GM21786 (cell line): Measurements from ENCODE around the gene UCN.
"Not testable (repeated sequence)": the region's sequence is repeated elsewhere in the genome, so short reads cannot be mapped to it uniquely, and the experiment has no call there.

Source experiments
- ATAC-seq: cut with Tn5 transposase; IDR thresholded peaks from one replicate; pipeline ENCODE4 v1.9.1; 2021; ENCODE audit not compliant: unreplicated experiment

UCN gene, protein sequence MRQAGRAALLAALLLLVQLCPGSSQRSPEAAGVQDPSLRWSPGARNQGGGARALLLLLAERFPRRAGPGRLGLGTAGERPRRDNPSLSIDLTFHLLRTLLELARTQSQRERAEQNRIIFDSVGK

GRCh38 chr2:27308359-27308881, at the start of gene UCN:
TSS of gene UCN (minus strand) at chr2:27308445. CDS start at chr2:27307895, 550 bp downstream.
- no peak for ATAC-seq

GRCh38 chr2:27356382-27357181, 48.3 kb upstream of the UCN start, which contains the start of gene GTF3C2:
TSS of gene GTF3C2 (minus strand) at chr2:27356764. CDS start at chr2:27343554, 13,210 bp downstream.
- ATAC-seq, result peak; percentile 89

DNA sequence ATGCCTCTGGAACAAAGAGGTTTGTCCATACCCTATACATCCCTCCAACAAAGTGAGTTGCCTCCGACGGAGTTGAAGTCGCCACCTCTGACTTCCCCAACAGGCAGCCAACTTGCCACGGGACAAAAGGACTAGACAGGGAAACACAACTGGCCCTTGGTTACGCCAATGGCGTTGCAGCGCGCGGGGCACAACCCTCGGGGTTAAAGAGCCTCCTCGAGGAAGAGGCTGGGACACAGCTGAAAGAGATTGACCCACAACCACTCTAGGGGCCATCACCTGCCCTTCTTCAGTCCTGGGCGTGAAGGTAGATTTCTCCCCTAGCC, 47.8 kb upstream of the UCN start:
- peak; percentile 11 for ATAC-seq

DNA sequence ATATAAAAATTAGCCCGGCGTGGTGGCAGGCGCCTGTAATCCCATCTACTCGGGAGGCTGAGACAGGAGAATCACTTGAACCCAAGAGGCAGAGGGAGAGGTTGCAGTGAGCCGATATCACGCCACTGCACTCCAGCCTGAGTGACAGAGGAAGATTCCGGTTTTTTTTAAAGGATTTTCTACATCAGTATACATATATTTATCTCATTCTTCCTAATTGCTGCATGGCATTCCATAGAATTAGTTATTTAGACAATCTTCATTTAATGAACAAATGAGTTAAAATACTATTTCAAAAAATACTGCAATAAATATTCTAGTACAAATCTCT, 46.3 kb upstream of the UCN start:
- no peak for ATAC-seq

DNA sequence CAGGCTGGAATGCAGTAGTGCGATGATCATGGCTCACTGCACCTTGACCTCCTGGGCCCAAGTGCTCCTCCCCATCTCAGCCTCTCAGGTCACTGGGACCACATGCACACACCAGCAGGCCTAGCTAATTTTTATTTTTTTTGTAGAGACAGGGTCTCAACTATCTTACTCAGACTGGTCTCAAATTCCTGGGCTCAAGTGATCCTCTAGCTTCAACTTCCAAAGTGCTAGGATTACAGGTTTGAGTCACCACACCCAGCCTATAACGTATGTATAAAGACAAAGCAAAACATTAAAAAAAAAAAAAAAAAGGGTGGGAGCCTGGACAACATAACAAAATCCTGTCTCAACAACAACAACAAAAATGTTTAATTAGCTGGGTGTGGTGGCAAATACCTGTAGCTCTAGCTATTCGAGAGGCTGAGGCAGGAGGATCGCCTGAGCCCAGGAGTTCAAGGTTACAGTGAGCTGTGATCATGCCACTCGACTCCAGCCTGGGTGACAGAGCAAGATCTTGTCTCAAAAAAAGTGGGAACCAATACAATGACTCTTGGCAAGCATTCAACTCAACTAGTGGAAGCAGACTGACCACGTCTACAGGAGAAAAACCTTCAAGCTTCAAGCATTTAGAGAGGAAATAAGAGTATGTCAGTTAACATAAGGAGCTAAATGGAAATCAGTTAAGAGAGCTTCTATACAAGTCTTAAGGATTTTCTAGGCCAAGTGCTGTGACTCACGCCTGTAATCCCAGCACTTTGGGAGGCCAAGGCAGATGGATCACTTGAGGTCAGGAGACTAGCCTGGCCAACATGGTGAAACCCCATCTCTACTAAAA, 45.7 kb upstream of the UCN start:
- ATAC-seq, result no peak

- ATAC-seq, result not testable (repeated sequence)
These were observed 45.1 kb upstream of the UCN start for GRCh38 chr2:27353386-27353761.

DNA sequence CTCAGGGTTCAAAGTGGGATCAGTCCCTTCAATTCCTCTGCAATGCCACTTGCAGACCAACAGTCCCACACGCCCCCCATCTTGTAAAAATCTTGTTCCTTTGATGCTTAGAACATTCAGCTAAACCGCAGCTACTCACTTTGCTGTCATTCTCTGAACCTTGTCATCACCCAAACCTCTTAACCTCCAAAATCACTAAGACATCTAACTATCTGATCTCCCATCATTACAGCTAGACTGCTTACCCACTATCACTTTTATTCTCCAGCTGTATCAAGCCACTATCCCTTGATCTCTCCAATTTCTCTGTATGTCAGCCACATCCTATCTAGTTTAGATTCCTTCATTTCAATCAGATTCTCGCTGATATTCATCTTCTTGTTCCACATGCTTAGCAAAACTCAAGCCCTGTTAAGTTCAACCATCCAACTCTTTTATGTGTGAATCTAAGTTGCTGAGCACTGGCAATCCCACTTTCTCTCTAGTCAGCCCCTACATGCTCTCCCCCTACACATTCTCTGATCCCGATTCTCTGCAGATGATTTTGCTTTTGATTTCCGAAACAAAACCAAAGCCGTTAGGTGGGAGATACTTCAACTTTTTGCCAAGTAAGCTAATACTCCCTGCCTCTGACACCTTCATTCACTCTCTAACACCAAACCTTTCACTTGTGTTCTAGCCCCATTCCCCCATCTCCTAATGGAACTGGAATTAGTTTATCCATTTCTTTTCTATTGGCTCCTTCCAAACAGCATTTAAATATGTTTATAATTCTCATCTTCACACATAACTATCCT, 43.8 kb upstream of the UCN start:
- no peak for ATAC-seq

DNA sequence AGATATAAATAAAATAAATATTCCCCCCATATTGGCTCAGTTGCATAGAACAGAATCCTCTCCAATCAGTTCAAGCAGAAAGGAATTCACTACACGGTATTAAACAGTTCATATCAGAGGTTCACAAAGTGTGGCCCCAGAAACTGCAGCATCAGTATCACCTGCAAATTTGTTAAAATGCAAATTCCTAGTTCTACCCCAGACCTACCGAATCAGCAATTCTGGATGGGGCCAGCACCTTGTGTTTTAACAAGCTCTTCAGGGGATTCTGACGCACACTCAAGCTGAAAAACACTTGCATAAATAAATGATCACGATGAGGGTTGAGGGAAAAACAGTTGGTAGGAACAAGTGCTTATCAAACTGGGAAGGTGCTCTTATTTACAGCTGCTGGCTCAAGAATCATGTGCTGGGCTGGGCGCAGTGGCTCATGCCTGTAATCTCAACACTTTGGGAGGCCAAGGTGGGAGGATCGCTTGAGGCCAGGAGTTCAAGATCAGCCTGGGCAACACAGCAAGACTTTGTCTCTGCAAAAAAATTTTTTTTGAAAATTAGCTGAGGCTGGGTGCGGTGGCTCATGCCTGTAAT, 42.0 kb upstream of the UCN start:
- no peak for ATAC-seq

- no peak for ATAC-seq
These were observed 39.4 kb upstream of the UCN start for GRCh38 chr2:27347641-27348040.

DNA sequence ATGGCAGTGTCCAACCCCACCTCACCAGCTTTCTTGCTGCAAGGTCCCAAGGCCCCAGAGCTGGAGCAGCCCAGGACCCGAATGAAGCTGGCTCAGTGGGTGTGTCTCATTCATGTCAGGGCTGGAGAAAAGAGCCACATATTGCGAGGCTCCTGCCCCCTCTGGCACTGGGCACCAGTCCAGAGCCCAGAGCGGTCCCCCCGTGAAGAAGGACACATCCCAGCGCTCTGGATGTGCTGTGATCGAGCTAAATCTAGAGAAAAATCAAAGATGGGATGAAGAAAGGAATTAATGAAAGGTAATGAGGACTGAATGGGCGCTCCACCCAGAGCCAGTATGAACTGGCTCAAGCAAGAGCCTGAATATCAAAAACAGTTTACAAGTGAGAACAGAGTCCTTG, 27.9 kb upstream of the UCN start:
- ATAC-seq, result no peak

DNA sequence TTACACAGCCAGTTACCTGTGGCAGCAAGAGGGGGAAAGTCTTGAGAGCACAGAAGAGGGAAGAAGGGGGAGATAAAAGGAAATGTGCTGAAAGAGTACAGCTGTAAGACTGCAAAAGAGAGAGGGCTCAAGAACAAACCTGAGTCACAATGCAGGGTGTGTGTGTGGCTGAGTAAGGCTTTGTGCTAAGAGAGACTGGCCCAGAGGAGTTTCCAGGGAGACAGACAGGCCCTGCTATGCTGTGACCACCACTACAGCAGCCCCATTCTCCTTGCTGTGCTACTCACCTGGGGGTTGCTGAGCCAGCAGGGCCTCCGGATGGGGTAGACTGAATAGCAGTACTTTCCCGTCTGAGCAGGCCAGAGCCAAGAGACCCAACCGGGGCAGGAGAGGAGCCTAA, 27.1 kb upstream of the UCN start:
- no peak for ATAC-seq

GRCh38 chr2:27324720-27325119, 16.5 kb upstream of the UCN start:
- no peak for ATAC-seq

DNA sequence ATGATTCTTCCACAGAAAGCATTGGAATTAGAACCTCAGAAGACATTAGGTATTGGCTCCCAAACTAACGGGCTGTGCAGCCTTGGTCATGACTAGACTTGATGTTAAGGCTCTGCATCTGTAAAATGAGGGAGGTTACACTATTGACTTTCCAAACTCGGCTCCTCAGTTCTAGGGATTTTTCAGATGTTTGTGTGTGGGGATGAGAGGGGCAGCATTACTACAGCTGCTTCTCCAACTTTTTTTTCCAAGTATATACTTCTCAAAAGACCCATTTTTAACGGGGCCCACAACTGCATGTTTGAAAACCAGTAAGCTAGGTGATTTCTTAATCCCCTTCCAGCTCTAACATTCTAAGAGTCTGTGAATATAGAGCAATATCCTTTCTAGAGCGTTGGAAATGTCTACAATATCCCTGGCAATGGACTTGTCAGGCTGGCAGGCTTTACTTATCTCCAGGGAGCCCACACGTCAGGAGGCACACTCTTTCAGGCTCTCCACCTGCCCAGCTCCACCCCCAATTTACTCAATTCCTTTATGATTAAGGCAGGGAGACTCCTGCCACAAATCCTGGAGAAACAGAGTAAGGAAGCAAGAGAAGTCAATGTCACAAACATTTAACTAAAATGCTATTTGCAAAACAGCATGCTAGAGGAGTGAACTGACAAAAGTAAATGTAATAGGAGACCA, 15.5 kb upstream of the UCN start:
- no peak for ATAC-seq

GRCh38 chr2:27322766-27323595, 14.7 kb upstream of the UCN start, which contains the start of gene MPV17:
TSS of gene MPV17 (minus strand) at chr2:27323097. CDS start at chr2:27322517, 580 bp downstream.
- peak; percentile 83 for ATAC-seq

DNA sequence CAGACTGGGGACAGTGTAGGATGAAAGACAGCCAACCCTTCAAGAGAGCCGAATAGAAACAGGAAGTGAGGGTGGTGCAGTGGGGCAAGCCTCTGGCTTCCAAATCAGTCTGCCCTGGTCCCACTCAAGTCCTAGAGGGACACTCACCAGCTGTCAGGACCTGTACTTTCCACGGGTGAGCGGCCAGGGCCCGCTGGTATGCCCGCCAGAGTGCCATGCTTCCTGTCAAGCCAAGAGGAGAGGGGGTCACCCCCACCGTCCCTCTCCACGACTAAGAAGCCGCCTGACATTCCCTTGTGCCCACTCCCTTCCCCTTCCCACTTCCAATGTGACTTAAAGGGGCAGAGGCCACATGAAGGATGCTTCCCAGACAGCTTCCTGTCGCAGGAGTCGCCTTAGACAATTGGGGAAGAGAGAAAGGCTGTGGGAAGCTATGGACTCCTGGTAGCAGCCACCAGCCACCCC, 14.1 kb upstream of the UCN start:
- ATAC-seq, result no peak

GRCh38 chr2:27320958-27321543, 12.8 kb upstream of the UCN start:
- ATAC-seq, result no peak

DNA sequence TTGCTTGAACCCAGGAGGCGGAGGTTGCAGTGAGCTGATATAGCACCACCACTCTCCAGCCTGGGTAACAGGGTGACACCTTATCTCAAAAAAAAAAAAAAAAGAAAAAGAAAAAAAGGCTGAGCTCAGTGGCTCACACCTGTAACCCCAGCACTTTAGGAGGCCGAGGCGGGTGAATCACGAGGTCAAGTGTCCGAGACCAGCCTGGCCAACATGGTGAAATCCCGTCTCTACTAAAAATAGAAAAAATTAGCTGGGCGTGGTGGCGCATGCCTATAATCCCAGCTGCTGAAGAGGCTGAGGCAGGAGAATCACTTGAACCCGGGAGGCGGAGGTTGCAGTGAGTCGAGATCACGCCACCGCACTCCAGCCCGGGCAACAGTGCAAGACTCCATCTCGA, 11.6 kb upstream of the UCN start:
- not testable (repeated sequence) for ATAC-seq

- ATAC-seq, result no peak
These were observed 8.6 kb upstream of the UCN start for GRCh38 chr2:27316655-27317412.
